ENCODE data around the gene PRKACA.

DNA sequence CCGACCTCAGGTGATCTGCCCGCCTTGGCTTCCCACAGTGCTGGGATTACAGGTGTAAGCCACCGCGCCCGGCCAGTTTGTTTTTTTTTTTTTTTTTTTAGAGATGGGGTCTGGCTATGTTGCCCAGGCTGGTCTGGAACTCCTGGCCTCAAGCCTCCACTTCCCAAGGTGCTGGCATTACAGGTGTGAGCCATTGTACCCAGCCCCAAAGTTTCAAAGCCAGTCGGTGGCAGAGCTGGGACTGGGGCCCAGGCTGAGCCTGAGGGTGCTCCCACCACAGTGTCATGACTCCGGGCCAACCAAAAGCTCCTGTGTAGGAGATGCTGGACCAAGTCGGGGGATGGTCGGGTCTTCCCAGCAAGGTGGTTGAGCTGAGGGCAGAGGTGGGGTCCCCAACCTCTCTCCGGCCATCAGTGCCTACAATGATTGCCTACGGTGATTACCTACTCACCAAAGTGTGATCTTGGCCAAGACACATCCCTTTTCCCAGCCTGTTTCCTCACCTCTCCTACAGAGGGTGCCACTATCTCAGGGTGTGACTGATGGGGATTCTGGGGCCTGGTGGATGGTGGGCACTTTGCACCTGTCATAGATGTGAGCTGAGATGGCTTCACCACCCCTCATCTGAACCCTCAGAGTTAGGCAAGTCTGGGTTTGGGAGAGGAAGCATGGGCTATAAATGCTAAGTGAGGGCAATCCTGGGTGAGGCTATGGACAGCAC lies 21.1 kb downstream of the PRKACA start:
- TF ChIP-seq CTCF (IDR thresholded peaks at IDR 0.05) = no peak
- no peak for TF ChIP-seq POLR2A (IDR thresholded peaks at IDR 0.05)
